Kidney glomerular epithelial cell (primary cell): ENCODE results near the gene BCLAF3.

Experiments used
- DNase-seq: peaks from one replicate; lab custom pipeline; 2025; lab: John Stamatoyannopoulos, UW

BCLAF3 gene

DNA sequence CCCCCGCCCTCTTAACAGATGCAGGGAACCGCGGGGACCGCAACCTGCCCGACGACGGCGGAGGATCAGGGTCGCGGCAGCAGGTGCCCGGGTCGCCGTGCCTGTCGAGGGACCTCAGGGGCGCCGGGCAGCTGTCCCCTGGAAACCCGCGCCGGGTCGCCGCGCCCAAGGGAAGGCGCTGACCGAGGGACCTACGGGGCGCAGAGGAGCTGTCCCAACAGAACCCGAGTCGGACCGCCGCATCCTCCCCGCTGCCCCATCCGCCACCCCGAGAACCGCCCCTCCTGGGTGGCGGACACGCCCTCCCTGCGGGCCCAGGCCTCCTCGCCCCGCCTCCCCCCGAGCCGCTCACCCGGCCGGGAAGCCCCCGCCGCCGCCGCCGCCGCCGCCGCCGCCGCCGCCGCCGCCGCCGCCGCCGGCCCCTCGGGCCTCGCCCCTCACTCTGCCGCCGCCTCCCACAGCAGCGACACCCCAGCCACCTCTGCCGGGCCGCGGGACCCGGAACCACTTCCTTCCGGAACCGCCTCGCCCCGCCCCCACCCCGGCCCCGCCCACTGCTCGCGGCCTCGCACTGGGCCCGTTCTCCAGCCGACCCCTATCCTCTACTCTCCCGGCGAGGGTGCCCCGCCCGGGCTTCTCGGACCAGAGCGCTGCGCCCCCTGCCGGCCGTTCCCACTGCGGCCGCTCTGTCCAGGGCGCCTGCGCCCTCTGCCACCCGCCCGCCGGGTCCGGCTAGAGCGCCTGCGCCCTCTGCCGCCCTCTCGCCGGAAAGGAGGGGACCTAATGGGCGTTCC is at the start of gene BCLAF3:
BCLAF3 (minus strand) TSS at position 506 of the 794 bp plus-strand sequence. CDS start 20,797 bp downstream, outside the sequence.
- DNase-seq = peak; percentile 77

DNA sequence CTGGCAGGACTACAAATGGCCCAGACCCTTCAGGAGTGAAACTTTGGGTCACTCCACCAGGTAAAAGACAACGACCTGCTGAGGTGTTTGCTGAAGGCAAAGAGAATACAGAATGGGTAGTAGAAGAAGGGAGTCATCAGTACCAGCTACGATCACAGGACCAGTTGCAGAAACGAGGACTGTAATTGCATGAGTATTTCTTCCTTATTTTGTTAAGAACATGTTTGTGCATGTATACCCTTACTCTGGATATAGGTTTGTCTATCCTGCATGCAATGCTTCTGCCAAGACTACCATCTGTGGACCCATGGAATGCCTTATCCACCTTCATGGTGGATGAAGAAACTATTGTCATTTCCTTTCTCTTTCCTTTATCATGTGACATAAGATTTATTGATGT is 48.1 kb upstream of the BCLAF3 start:
- DNase-seq = no peak

DNA sequence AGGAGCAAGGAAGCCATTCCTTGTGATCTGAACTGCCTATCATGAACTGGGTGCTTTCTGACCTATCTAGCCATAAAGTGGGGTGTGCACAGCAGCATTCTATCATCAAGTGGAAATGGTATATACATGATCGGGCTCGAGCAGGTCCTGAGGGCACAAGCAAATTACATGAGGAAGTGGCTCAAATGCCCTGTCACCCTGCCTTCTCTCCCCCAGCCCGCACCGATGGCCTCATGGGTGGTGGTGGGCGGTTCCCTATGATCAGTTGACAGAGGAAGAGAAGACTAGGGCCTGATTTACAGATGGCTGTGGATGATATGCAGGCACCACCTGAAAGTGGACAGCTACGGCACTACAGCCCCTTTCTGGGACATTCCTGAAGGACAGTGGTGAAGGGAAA is 46.3 kb upstream of the BCLAF3 start:
- no peak for DNase-seq

DNA sequence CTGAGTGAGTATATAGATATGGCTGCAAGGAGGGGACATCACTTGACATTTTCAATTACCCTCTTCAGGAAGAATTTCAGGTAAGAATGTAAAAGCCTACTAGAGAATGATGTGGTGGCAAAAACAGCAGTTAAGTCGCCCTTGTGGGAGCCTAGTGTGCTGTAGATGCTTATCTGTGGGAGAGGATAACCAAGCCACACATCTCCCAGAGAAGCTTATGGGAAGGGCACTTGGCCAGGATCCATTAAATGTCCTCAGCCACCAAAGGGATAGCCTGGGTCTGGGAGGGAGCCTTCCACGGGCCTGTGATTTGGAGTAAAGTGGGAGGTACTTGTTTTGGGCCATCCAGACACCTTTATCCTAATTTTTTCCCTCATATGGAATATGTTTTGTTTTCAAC is 41.3 kb upstream of the BCLAF3 start:
- no peak for DNase-seq

DNA sequence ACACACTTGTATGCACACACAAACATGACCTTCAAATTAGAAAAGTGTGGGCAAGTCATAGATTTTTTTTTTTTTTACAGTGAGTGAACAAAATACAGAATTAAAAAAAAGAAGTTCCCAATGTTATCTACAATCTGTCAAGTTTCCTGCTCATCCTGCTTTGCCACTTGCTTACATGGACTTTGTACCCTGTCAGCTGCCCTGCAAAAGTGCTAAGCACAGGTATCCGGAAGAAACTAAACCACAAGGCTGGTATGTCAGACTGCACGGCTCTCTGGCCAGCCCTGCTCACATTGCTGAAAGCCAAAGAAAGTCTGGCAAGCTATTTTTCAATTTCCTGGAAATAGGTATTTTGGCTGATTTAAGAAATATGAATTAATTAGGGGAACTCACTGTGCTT is 38.9 kb upstream of the BCLAF3 start:
- DNase-seq = no peak

DNA sequence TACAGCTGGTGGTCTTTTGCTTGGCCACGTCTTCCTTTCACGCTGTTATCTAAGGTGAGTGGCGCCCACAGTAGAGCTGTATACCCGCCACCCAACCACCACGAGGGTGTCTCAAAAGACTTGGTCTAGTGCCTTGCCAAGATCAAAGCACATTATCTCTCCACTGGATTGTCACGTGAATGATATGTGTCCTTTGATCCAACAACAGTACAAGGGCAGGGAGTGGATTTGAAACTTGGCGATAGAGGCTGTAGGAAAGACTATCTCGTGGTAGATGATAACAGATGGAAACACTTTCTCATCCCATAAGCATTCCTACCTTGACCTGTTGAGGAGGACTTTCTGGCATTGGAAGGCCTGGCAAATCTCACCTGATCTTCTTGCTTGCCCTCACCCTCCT is 37.7 kb upstream of the BCLAF3 start:
- no peak for DNase-seq

DNA sequence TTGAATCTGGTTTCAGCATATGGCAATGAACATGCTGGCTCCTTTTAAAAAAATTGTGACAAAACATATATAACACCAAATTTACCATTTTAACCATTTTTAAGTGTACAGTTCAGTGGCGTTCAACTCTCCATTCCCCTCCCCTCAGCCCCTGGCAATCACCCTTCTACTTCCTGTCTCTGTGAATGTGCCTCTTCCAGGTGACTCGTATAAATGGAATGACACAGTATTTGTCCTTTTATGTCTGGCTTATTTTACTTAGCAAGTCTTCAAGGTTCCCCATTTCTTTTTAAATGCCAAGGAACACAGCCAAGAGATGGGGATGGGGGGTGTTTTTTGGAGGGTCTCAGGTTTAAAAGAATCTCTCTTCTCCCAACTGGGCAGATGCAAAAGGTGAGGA is 35.4 kb upstream of the BCLAF3 start:
- DNase-seq = peak; percentile 0

DNA sequence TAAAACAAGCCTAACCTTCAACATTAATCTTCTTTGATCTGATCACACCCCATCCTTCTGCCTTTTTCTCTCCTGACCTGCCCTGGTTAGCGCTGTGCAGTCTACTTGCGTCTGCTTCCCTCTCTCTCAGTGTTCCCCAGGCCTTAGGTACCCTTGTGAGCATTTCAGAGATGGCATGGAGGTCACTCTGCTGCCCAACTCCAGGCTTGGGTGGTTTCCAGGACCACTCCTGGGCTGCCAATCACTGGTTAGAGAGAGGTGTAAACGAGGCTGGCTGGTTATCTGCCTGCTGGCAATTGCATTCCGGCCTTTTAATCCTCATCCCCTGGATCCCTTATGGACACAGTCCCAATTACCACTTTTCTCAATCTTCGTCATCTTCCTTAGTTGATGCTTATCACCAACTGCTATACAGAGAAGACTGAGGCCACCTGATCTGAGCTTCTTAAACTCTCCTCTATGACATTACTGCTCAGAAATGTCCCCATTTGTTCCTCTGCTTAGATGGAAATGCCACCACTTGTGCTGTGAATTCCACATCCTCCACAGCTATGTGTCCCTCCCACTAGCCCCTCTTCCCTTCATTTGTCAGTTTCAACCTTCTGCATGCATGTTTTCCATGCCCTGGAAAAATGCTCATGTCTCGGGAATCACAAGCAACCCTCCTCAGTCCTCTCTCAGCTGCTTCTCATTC is 29.0 kb upstream of the BCLAF3 start:
- no peak for DNase-seq

DNA sequence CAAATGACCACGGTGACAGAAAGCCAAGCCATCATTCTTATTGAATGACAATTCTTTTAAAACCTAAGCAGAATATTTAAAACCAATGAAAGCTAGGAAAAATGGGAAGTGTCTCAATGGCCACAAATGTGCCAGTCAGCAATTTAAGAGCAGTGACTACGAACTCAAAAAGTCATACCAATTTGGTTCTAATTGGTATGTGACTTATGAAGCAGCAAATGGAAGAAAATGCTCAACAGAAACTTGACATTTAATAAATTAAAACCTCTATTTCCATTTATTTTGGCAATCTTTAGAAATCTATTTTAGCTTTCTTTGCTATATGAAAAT is 25.7 kb upstream of the BCLAF3 start:
- DNase-seq = no peak

DNA sequence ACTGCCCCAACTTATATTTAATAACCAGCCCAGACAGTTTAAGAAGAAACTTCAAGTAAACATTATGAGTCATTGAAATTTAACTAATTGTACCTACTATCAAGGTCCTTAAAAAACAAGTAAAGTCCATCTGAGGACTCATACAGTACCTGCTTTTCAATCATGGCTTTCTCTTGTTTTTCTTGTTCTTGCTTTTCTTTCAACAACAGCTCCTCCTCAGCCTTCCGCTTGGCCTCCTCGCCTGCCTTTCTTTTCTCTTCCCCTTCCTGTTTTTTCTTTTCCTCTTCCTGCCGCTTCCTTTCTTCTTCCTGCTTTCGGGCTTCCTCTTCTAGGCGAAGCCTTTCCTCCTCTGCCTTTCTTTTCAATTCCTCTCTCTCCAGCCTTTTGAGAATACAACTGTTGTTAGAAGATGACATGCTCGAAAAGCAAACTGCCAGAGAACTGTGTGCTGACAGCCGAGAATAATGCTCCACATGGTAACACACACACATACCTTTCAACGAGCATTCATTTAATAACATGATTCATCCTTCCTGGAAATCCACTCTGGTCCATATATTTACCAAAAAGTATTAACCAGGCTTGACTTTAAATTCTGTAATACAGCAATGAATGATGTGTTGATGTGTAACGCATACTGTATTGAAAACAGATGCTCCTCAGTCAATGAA is 25.2 kb upstream of the BCLAF3 start:
- DNase-seq = no peak

DNA sequence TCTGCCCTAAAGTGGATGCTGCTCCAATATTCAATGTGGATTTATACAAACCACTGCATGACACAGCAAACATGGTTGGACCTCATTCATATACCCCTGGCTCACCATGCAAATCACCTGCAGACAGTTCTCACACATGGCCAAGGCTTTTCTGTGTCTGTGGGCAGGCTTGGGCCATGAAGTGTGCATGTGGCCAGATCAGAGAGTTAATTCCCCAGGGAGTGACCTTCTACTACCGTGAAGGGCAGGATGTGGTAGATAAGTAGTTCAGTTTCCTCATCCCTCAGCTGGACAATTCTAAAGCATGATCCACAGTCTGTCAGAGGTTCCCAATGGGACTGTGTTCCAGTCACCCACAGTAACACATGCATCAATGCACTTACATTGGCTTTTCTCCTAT is 24.6 kb upstream of the BCLAF3 start:
- DNase-seq = no peak

DNA sequence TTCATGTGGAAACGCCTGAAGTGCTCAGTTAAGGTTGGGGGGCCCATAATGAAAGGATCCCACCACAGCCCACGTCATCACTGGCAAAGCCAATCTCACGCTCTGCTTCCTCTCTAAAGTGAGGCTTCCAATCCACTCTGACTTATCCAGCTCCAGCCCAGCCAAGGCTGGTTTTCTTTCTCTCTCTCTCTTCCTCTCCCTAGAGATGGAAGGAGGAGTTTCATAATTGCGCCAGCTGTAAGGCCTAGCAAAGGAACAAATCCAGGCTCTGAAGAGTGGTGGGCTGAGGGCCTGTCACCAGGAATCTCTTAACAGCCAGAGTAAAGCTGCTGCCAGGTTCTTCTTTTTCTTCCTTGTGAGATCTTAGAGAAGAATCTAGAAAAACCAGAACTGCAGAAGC is 20.7 kb upstream of the BCLAF3 start:
- no peak for DNase-seq

DNA sequence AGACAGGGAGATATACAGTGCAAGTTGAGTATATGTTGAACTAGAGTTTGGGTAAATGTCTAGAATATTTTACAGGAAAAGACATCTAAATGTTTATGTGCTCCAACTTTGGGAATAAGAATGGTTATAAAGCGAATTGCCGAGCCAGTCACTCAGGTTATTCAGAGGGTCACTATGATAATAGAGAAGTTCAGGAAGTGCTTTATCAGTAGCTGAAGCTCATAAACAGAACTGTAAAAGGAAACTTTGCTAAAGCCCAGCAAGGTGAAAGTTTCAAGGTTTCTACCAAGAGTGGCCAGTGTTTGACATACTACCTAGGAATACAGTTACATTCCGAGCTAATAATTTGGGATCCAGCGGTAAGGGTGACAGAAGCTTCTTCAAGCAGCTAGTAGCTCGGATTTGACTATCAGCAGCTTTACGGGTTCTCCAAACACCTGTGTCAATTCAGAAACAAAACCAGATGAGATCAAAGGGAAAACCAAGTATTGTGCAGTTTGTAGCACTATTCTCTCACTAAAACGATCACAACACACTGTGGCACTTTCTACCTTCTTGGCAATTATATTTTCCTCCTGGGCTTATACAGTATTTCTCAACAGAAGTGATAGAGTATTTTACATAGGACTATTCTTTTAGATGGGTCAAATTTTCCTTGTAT is 17.2 kb upstream of the BCLAF3 start:
- DNase-seq = no peak

DNA sequence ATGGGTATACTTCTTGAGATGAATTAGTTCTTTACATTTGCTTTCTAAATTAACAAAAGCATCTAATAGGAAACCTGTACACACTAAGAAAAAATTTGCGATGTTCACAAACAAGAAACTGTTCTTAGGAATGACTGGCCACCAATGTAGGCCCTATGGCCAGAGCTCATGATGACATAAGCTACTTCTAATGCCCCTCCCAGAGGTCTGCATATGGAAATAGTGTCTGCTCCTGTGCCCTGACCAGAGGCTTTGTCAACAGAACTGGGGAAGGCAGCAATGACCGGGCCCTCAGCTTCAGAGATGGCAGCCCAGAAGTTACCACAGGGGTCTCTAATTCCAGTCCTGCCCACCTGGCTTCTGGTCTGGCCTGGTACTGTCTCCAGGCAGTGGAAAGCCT is 15.0 kb upstream of the BCLAF3 start:
- no peak for DNase-seq

DNA sequence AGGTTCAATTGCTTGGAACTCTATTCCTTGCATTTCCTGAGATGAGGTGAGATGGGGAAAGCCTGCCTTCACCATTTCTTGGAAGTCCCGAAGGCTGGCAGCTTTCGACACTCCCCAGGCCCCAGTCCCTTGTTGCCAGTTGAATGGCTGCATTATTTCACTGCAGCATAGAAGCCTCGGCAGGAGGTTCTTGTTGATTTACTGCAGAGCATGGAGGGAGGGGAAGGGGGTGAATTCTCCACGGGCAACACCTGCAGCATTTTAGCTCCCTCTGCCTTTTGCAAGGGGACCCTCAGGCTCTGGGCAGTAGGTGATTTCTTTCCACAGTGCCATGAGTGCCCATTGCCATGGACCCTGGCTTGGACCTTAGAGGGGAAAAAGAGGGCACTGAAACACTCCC is 10.7 kb upstream of the BCLAF3 start:
- DNase-seq = no peak

DNA sequence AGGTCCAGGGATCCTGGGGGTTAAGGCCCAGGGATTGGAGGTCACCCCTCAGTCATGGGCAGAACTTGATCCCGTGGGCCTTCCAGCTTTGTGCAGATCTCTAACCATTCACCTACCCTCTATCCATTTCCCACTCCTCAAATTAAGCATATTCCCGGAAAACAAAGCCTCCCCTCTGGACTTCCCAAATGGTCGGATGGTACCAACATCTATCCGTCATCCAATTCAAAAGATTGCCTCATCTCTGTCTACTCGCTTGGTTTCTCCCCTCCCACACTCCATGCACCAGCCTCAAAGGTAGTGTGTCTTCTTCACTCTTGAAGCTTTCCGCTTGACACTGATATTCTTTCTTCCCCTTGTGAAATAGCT is 473 bp upstream of the BCLAF3 start:
- no peak for DNase-seq

DNA sequence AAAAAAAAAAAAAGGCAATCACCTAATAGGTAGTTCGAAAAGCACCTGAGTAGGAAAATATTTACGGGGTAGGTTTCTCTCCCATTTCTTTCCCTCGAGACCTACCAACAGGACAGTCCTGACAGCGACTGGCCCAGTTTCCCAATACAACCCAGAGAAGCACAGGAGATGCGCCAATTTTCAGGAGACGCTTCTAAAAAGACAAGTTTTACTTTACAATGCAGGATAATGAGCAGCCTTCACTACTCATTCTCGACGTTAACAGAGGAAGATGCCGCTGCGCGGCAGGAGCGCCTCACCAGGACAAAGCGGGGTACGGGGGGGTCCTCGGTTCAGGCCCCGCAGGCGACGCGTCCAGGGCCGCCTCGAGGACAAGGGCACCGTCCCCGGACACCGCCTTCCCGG is 708 bp downstream of the BCLAF3 start:
- DNase-seq = no peak

DNA sequence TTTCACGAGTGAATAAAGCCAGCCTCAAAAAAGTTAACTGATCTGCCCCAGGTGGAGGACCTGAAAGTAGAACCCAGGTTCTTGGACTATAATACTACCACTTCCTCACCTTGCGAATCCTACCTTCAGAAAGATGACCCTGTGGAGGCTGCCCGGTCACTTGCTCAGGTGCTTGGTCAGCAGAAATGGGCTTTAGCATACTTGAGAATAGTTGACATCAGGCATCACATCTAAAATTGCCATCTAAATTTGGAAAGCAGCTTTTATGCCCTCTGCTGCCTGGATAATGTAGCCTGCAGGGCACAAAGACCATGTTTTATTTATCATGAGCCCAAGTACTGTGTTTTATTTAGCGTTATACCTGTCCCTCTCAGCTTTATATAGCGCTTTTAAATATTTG is 3.0 kb downstream of the BCLAF3 start:
- DNase-seq = no peak

DNA sequence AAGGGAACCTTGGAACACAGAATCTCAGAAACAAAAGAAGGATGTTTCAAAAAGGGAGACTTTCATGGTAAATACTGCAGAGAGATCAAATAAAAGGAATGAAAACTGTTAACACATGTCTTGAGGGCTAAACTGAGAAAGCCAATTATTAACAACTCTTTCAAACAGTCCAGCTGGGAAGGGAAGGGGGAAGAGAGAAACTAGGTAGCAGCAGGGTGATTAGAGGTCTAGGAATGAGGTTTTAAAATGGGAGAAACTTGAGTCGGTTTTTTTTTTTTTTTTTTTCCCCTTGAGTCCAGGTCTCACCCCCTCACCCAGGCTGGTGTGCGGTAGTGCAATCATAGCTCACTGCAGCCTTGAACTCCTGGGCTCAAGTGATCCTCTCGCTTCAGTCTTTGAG is 4.3 kb downstream of the BCLAF3 start:
- DNase-seq = no peak

DNA sequence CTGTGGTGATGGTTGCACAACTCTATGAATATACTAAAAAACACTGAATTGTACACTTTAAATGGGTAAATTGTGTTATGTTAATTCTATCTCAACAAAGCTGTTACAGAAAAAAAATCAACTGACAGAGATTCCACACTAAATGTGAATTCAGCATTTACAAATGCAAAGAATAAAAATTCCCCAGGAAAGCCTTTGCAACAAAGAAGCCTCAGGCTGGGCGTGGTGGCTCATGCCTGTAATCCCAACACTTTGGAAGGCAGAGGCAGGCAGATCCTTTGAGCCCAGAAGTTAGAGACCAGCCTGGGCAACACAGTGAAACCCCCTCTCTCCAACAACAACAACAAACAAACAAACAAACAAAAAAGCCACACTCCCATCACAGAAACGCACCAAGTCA is 8.9 kb downstream of the BCLAF3 start:
- no peak for DNase-seq

DNA sequence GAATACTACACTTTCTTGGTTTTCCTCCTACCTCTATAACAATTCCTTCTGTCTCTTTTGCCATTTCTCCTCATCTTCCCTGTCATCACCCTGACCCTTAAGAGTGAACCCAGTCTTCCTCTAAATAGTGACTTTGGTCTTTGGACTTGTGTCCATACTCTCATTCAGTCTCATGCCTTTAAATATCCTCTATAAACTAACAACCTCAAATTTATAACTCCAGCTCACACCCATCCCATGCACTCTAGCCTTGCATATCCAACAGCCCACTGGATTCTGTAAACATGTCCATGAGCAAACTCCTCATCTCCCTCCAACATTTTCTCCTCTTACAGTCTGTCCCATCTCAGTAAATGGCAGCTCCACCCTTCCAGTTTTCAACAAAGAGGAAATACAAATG is 15.0 kb downstream of the BCLAF3 start:
- DNase-seq = no peak

DNA sequence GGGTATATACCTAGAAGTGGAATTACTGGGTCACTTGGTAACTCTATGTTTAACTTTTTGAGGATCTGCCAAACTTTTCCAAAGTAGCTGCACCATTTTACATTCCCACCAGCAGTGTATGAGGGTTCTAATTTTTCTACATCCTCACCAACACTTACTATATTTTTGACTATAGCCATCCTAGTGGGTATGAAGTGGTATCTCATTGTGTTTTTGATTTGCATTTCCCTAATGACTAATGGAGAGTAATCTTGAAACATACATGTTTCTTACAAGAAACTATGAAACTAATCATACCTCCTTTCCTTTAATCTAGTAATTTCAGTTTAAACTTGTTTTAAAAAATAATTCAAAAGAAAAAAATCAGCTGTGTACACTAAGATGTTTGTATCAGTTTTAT is 17.9 kb downstream of the BCLAF3 start:
- no peak for DNase-seq

DNA sequence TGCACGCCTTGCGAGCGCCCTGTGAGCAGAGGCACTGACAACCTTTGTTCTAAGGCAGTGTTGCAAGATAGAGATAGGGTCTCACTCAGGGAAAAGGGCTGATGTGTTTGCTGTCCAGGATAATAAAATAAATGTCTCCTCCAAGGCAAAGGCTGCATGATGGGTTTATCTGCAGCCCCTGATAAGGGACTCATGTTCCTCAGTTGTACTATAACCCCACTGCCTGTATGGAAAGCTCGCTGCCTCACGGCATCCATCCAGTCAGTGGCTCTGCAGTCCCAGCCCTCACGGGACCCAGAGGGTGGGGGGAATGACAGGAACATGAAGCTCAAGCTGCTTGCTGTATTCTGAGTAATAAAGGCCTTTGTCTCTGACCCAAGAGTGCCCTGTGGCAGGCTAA is 22.6 kb downstream of the BCLAF3 start:
- no peak for DNase-seq
